Measurements from ENCODE around the gene MRAP.

Gene MRAP

GRCh38 chr21:32353002-32353711 is 54.5 kb downstream of the MRAP start:
- no peak overlapping the region for H3K27ac Mint-ChIP-seq
- no peaks in the 10 kb centered on the region for H3K4me1 Mint-ChIP-seq (ENCODE audit: low read depth)
- H3K36me3 Mint-ChIP-seq (ENCODE audit: low read depth) = peaks cover 100% of the 10 kb centered on the region
- H3K4me3 Mint-ChIP-seq = no peak overlapping the region
- intact Hi-C loops (cut with micrococcal nuclease) = no loop called here
- H3K27me3 Mint-ChIP-seq = no peaks in the 10 kb centered on the region
- no peaks in the 10 kb centered on the region for H3K9me3 Mint-ChIP-seq

DNA sequence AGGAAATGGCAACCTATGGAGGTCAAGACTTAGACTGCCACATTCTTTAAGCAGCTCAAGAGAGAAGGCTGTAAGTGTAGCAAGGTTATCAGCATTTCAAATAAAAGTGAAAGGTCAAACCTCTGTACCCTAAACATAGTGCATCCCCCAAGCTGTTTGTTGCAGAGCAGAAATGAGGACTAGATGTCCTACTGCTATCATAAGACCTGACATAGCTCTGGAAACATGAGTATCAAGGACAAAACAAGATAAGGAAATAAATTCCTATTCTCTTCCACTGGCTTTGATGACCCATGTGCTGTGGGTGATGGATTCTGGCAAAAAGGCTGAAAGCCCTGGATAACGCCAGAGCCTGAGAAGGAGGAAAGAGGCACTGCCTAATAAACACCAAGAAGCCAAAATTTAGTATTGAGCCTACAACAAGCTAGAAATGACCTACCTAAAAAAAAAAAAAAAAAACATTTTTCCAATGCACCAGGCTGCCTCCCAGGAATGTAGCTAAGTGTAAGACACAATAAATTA is 58.3 kb downstream of the MRAP start:
- Mint-ChIP-seq H3K36me3 (ENCODE audit: low read depth) (peaks cover 99% of the 10 kb centered on the region), H3K9me3 (no peaks in the 10 kb centered on the region), H3K27ac (no peak overlapping the region)

GRCh38 chr21:32359719-32360260 is 61.1 kb downstream of the MRAP start:
- Mint-ChIP-seq H3K27ac (no peak overlapping the region), H3K9me3 (no peaks in the 10 kb centered on the region), H3K27me3 (no peaks in the 10 kb centered on the region), H3K36me3 (ENCODE audit: low read depth) (peaks cover 99% of the 10 kb centered on the region), H3K4me1 (ENCODE audit: low read depth) (no peaks in the 10 kb centered on the region), H3K4me3 (no peak overlapping the region)
- intact Hi-C loops (cut with micrococcal nuclease) = no loop called here

More for the DNA sequence above, 58.3 kb downstream of the MRAP start:
- H3K4me1 Mint-ChIP-seq (ENCODE audit: low read depth) = no peaks in the 10 kb centered on the region
- H3K27me3 Mint-ChIP-seq = no peaks in the 10 kb centered on the region
- H3K4me3 Mint-ChIP-seq = no peak overlapping the region
- intact Hi-C loops (cut with micrococcal nuclease) = no loop called here

DNA sequence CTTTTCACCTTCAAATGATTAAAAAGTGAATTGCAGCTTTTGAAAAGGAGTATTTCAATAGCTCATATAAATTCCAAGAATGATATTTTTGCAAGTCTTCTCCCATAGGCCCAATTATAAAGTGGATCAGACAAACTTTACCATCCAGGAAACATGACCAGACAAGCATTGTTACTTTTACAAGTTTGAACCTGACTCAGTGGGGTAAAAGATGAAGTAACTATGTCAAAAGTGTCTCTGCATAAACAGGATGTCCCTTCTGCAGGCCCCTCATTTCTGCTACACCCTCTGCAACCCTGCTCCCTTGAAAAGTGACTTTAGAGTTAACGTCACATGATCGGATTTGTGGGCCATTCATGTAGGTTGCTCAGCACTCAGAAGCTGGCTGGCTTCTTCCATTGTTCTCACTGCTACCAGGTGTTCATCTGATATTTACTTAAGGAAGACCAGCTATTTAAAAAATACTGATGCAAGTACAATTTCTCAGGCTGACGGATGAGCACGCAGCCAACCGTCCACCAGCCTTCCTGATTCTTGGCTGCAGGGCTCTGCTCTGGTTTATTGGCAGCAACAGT is 61.8 kb downstream of the MRAP start:
- Mint-ChIP-seq H3K9me3 (no peaks in the 10 kb centered on the region), H3K27ac (no peak overlapping the region), H3K4me3 (no peak overlapping the region), H3K36me3 (ENCODE audit: low read depth) (peaks cover 99% of the 10 kb centered on the region), H3K4me1 (ENCODE audit: low read depth) (no peaks in the 10 kb centered on the region), H3K27me3 (no peaks in the 10 kb centered on the region)
- intact Hi-C loops (cut with micrococcal nuclease) = no loop called here

All from dendritic cell treated with granulocyte-macrophage colony-stimulating factor and Interleukin-4, amounts not matched to agents 40 ng/mL and 50 ng/mL, for 4 days (primary cell).